ENCODE results near the gene C16orf74.

GRCh38 chr16:85709766-85710585, 40.9 kb downstream of the C16orf74 start:
- no peak for TF ChIP-seq POLR2A (IDR thresholded peaks at IDR 0.05; ENCODE audit: low read depth, low read length)
- no peak for TF ChIP-seq POLR2AphosphoS5 (IDR thresholded peaks at IDR 0.05; ENCODE audit: low read depth, low read length)
- no peak for TF ChIP-seq TAF1 (IDR thresholded peaks at IDR 0.05; ENCODE audit: borderline replicate concordance, low read depth, low read length)

Data from GM12892 (cell line).